SIG-M5 treated with dmso at 0.1 percent for 504 hours (cell line): ENCODE data around the gene SLC25A11.

Experiments
- DNase-seq: peaks from one replicate; lab custom pipeline; 2025; ENCODE audit not compliant: unreplicated experiment; lab: John Stamatoyannopoulos, UW

SLC25A11 gene, protein sequence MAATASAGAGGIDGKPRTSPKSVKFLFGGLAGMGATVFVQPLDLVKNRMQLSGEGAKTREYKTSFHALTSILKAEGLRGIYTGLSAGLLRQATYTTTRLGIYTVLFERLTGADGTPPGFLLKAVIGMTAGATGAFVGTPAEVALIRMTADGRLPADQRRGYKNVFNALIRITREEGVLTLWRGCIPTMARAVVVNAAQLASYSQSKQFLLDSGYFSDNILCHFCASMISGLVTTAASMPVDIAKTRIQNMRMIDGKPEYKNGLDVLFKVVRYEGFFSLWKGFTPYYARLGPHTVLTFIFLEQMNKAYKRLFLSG

DNA sequence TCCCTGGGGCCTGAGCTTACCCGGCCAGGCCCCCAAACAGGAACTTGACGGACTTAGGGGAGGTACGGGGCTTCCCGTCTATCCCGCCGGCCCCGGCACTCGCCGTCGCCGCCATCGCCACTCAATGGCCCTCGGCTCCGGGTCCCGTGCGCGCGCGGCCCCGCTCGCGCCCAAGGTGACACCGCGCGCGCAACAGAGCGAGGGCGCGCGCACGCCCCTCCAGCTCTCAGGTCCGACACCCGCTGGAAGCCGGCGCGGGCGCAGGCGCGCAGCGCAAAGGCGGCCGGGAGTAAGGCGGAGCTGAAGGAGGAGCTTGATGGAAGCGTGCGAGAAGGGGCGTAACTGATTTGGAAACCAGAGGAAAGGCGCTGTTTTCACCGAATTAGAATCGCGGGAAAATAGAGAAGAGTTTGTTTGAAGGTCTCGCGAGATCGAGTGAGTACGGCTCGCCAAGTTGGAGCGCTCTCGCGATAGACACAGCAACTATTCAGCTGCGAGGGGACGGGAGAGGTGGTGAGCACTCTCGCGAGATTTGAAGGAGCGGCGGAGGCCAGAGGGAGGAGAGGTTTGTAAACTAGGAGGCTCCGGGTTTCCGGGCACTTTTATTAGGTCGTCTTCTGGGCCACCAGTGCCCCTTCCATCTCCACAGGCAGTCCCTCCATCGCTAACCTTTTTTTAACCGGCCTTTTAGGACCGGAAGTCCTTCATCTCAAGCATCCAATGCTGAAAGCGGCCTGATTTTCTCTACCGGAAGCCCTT lies at the start of gene SLC25A11, which contains the start of gene RNF167:
Gene SLC25A11 (minus strand): TSS at position 251 of the 759 bp plus-strand sequence. CDS start 136 bp downstream, at position 115.
Gene RNF167 (plus strand): TSS at position 473 of the 759 bp plus-strand sequence. CDS start 642 bp downstream, outside the sequence.
- DNase-seq, result peak; percentile 99

DNA sequence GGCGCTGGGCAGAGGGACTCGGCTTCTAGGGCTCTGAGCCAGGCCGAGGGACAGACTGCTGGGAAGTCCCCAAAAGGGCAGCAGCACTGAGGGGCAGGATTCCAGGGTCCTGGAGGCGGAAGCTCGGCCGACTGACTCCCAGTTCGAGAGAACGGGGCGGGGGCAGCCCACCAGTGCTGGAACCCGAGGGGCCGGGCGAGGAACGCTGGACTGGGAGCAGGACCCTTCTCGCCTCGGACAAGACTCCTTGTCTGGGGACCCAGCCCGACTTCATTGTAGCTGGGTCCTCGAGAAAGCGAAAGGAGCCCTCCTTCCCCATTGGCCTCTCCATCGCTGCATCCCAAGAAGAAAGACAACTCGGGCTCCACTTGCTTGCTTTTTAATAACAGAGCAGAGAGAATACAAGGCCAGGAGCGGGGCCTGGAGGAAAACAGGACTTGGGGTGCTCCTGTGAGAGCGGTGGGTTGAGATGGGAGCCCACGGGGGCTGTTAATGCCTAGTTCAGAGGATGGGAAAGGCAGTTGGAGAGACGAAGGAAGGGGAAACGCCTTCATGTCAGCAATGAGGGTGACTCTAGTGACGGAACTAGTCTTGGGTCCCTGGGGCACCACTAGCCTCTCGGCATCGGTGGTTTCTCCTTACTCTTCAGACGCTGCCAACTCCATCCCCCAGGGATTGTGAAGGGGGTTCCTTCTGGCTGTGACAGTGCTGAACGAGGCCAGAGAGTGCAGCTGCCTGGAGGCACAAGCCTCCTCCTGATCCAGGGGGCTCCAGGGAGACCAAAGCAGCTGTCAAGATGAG lies 48.1 kb upstream of the SLC25A11 start:
- no peak for DNase-seq

DNA sequence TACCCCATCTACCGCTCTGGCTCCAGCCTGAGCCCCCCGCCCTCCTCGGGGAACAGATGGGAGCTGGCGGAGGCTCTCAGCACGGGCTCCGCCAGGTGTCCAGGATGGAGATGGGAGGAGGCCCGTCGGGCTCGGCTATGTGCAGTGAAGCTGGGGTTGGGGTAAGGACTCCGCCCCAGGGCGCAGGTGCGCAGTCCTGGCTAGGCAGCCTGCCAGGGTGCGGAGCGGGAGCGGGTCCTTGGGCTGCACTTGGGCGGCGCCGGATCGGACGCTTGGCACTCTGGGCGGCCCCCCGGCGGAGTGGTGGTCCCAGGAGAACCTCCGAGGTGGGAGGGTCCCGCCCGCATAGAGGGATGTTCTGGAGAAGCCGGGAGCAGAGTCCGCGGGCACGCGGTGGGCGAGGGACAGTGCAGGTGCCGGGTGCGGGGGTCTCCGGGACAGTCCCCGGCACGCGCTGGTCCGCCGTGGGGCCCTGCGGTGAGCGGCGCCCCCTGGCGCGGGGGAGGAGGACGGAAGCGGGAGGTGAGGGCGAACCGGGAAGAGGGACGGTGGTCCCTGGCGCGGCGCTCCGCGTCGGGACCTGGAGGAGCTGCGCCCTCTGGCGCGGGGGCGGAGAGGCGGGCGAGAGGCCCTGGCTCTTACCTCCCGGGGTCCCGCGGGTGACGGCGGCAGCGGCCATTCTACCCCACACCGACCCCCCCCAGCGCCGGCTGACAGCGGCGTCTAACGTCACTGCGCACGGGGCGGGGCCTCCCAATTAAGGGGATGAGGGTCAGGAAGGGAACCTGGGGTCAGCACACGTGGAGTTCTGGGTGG lies 47.3 kb upstream of the SLC25A11 start, which contains the start of gene CAMTA2:
Gene CAMTA2 (minus strand): TSS at position 725 of the 816 bp plus-strand sequence. CDS start 1,453 bp downstream, outside the sequence.
- DNase-seq, result peak; percentile 72

DNA sequence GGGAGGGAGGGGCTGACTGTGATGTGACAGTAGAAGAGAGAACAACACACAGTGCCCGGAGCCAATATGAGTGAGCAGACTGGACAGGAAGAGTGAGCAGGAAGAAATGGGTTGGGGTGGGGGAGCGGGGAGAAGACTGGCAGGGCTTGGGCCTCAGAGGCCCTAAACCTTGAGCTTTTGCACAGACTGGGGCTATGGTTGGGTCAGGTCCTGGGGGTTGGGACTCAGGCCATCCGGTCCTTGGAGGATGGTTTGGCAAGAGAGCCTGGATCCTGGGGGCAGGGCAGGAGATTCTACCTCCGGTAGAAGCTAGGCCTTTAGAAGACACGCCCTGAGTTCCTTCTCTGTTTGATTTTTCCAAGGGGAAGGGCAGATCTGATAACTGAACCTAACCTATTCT lies 46.6 kb upstream of the SLC25A11 start:
- DNase-seq, result no peak

DNA sequence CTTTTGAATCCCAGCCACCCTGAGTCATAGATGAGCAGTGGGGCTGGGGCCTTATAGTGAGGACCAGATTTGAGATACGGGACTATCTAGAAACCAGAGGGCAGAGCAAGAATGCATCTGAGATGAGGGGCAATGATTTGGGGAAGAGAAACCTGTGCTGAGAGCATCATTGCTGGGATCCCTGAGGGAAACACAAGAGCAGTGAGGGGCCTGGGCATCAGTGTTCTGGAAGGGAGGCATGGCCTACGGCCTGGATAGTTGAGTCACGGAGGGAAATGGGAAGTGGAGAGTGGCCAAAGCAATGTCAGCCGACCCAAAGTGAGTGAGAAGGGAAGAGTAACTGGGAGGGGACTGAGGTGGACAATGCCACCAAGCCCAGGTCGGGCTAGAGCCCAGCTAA lies 42.5 kb upstream of the SLC25A11 start:
- no peak for DNase-seq

DNA sequence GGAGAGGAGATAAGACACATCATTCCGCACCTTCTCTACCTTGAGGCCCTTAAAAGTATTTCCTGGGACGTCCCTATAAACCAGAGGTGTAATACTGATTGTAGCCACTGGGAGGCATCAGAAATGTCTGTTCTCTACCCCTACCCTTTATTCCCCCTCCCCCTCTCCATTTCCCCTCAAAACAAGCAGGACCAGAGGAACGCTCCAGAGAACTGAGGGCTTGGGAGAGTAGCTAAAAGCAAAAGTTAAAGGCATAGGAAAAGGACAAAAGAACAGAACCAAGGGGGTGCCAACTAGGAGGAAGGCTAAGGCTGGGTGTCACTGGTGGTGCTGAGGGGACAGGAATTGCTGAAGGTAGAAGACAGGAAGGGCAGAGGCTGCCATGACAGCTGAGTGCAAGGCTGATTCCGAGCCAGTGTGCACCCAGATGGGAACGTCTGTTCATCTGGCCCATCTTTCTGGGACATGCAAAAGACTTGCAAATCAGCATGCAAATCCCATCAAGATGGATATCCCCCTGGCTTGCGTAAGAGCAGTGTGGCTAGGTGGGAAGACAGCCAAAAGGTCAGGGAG lies 40.9 kb upstream of the SLC25A11 start:
- peak; percentile 39 for DNase-seq

DNA sequence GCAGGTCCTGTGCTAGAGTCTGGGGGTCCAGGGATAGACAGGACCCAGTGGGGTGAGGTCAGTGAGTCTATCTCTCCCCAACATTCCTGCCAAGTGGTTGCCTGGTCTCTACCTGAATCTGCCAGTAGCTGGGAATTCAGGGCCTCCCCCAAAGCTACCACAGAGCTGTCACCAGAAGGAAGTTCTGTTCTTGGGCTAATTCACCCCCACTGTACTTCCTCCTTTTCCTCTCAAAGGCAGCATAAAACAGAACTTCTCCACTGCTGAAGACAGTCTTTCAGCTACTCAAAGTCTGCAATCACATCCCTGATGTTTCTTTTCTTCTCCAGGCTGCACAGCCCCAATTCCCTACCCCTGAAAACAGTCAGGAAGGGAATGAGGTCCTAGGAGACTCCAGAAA lies 38.9 kb upstream of the SLC25A11 start:
- peak; percentile 68 for DNase-seq

DNA sequence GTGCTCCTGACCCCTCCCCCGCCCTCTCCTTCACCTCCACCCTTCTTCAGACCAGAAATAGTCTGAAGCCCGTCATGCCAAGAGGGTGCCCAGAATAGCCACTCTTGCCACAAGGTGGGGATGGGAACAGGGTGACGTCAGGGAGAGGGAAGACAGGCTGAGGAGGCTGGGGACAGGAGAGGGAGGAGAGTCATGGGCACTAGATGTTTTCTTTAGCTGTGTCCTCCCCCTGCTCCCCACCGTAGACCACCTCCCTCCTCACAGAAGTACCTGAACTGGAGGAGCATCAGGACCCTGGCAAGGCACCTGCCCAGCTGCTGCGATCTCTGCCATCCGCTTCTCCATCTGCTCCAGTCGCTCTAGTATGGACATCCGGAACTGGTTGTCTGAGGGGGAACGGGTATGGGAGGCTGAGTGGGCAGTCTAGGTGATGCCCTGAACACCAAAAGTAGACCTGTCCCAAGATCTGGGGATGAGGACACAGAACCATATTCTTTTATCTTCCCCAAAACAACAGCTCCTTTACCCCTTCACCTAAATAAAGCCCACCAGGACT lies 34.3 kb upstream of the SLC25A11 start:
- DNase-seq, result no peak

DNA sequence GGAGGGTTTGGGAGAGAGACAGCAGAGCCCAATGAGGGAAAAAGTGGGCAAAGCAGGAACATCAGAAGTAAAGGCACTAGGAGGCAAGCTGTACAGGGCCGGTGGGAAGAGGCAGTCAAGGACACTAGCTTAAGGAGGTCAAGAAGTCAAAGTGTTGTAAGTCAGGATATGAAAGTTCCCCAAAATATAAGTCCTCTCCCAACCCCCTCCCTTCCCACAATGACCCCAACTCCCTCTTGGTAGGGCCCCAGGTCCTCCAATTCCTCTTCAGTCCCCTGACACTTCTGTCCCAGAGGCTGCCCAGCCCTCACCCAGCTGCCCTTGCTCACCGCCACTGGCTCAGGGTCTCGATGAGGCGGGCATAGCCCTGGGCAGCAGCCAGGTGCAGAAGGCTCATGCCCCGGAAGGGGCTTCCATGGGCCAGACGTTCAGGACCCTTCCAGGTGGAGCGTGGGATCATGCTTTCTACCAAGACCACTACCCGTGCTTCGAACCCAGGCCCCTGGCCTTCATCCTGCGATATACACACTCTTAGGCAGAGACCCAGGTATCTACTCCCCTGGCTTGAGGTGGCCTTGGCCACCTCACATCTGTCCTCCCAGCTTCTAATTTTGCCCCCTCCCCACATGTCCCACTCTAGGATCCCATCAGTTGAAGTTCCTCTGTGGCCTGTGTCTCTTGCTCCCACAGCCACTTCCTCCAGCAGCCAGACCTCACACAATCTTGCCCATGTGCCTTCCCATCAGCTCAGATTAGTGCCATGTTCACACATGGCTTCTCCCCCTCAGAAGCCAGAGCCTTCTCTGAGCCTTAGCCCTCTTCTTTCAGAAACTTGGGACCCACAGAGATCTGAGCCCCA lies 33.6 kb upstream of the SLC25A11 start:
- no peak for DNase-seq

DNA sequence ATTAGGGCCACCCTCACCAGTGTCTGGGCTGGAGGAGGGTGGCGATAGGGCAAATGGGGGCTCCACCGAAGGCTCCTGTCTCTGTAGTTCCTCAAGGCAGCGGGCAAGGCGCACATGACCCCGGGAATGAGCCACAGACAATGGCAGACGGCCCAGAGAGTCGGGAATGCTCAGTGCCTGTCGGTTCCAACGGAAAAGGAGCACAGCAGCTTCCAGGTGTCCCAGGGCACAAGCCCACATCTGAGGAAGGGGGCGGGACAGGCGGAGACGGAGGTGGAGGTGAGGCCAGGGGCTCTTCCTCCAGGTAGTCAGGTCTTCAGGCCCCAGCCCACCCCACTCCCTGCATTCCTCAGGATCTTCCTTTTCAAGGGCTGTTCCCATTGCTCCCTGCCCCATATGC lies 32.9 kb upstream of the SLC25A11 start:
- DNase-seq, result no peak

DNA sequence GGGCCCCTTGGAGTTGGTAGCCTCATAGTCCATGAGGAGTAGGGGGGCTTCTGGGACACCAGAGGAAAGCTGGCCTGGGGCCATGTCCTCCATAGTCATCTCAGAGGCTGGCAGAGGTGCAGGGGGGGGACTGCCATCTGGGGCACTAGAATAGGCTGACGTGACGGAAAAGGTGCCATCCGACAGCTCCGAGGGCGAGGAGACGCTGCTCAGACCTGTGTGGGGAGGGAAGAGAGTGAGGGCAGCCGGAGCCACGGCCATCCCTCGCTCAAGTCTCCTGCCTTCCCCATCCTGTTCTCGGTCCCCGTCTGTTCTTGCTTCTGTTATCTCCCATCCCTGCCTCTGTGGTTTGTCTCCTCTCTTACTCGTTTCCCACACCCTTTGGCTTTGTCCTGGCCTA lies 32.5 kb upstream of the SLC25A11 start:
- DNase-seq, result no peak

DNA sequence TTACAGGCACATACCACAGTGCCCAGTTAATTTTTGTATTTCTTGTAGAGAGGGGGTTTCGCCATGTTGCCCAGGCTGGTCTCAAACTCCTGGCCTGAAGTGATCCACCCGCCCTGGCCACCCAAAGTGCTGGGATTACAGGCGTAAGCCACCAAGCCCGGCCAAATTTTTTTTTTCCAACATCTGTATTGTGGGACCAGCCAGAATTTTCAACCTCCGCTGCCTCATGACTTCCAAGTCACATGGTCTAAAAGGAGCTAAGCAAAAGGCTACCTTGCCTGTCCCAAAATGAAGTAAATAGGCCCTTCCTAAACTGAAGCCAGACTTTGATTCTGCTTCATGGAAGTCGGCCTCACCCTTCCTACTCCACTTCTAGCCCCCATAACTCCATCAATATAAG lies 32.0 kb upstream of the SLC25A11 start:
- no peak for DNase-seq

DNA sequence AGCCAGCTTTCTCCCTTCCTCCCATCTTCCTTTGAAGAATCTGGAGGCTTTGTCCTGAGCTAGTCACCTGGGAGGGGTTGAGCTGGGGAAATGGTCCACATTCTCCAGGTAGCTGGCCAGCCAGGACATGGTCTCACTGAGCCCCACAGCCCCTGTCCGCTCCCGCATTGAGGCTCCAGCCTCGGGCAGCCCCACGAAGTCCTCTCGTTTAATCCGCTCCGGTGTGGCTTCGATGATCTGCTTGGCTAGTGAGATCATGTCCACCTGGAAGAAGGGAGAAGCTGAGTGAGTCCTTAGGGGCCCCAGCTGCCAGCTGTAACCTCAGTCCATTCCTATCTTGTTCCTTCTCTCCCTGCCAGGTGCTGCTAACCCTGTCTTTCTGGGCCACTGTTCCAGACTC lies 30.4 kb upstream of the SLC25A11 start:
- no peak for DNase-seq

DNA sequence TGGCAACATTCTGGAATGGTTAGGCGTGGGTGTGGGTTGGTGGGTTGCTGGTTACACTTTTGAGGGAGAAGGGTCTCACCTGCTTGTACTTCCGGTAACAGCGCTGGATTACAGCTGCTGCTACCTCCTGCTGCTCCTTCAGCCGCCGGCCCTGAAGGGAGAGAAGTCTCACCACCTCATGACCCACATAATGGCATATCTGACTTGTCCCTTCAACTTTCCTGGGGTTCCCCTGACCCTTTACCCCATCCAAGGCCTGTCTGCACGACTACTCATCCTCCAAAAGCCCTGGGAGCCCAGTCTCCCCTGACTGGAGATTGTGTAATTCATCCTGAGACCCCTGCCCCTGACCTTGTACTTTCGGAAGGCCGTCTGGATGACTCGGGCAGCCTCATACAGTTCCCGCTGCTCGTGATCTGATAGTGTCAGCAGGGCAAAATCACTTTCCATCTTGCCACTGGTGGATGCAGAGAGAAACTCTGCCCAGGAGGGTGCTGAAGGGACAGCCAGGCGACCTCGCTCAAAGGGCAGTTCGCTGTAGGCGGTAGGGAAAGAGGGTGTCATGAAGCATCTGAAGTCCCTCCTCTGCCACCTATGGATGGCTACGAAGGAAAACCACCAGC lies 29.8 kb upstream of the SLC25A11 start:
- DNase-seq, result no peak

DNA sequence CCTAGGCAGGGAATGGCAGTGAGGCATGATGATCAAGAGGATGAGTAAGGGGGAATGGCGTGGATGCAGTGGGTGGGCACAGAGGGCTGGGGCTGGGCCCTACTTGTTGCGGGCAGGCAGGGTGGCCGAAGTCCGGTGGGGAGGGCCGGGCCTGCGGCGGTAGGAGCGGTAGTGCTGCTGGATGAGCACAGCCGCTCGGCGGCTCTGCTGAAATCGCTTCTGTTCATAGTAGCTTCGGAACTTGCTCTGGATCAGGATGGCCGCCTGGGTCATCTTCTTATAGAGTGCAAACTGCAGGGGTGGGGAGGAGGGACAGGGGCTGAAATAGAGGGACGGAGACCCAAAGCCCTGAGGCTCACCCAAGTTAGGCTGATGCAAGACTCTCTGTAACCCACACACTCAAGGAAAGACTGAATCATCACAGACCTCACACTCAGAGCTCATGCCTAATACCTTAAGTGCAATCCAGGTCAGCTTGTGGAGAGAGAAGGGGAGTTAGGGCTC lies 29.3 kb upstream of the SLC25A11 start:
- DNase-seq, result peak; percentile 84

DNA sequence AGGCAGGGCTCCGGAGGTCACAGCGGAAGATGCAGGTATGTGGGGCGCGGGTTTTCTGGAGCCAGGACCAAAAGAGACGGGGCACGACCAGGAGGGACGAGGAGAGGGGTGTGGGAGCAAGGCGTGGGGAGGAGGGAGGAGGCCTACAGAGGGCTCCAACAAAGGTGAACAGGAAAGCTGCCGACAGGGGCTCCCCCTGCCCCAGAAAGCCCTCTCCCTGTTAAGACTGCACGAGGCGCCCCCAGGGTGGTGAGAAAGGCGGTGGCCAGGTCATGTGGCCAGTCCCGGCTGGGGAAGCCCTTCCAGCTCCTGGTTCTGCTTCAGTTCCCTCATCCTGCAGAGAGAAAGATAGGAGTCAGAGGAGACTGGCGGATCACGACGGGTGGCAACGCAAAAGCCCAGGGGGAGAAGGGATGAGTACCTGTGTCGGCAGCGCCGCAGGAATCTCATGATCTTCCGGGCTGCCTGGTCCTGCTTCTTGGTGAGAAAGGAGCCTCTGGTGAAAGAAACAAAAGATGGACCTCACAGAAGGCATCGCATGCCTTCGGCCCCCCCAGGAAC lies 28.7 kb upstream of the SLC25A11 start:
- DNase-seq, result no peak

DNA sequence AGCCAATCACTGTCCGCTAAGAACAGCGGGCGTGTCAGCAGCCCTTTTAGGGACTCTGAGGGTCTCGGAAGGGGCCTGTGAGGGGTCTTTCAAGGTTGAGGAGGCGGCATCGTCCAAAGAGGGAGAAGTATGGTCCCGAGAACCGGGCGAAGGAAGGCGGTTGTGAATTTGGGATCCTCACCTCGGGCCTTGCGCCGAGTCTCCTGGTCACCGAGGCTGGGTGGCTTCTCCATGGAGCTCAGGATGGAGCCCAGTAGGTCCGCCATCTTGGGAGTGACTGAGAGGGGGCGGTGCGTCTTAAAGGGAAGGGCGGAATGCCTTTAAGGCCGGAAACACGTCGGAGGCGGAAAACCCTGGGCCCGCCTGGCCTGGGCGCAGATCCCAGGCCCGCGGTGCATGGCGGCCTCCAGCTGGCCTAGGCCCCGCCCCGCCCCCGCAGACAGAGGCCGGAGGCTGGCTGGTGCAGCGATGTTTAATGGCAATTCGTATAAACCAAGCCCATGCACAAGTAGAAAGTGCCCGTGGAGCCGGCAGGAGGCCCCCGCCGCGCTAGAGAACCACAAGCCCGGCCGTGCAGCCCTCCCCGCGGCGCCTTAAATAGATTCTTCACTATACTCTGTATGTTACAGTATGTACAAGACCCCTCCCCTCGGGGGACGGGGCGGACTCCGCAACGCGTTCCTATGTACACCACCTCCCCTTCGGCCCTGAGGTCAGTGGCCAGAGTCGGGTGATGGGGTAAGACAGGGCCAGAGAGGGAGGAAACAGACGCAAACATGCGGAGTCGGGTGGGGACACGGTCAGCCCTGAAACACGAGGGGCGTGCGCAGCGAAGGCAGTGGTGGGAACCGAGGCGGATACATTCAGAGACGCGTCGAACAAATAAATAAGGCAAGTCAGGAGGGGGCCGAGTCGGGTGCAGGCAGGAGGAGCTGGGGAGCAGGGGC lies 28.0 kb upstream of the SLC25A11 start, which contains the start of gene SPAG7:
Gene SPAG7 (minus strand): TSS at position 279 of the 947 bp plus-strand sequence. CDS start 13 bp downstream, at position 266.
- peak; percentile 94 for DNase-seq
